ENCODE measurements around the gene SPDEF. TPM values are rescaled to one million over a fixed set of nuclear protein-coding genes. Genes with fewer than 3 reads are reported as not detected.
A peak's percentile ranks its signal among the peaks of the same experiment; 100 is the strongest.

SPDEF gene
- total RNA-seq, 6 experiments from 2014 or later, result not detected

DNA sequence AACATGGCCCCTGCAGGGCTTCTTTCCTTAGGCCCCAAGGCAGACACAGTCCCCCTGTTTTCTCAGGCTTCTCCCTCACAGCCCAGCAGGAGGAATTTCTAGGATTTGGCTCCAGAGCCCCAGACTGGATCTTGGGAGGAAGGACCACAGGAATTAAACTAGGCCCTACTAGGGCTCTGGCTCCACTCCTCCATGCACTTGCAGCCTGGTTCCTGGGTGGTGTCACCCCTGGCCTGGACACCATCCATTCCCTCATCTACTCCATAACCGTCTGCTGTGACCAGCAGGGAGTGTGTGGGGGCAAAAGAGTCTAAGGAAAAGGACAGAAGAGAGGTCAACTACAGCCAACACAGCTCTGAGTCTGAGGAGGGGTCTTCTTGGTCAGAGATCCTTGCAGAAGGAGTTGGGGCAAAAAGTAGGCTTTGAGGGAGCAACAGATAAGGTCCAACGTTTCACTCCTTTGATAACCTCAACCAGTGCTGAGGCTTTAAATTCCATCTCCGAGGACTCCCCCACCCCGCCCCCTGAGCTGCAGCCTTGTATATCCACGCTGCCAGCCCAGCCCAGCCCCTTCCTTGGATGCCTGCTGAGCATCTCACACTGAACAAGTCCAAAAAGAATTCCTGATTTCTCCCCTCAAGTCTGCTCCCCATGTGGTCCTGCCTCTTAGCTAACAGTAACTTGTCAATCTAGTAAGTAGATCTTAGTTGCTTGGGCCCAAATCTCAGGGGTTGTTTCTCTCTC is 27.9 kb upstream of the SPDEF start:
- DNase-seq (peak in 1 of 3 donors; percentile 28), ATAC-seq (no peak)
- WGBS (ENCODE audit: insufficient coverage, low coverage, low lambda C conversion rate, missing lambda C conversion rate), result 43% methylated on average over 1 of the region's 5 CpGs
- Histone ChIP-seq H3K4me1 (no peaks in the 10 kb centered on the region), H3K27ac (no peak overlapping the region), H3K4me3 (no peak overlapping the region), H3K27me3 (no peaks in the 10 kb centered on the region), H3K9me3 (no peaks in the 10 kb centered on the region), H3K36me3 (peaks cover 0 to 16% (median 4%) of the 10 kb centered on the region in 4 donors)
- intact Hi-C loops (cut with DNase I), result no loop called here
- TF ChIP-seq POLR2A (IDR thresholded peaks at IDR 0.05), result no peak
- TF ChIP-seq, protein P1, sequence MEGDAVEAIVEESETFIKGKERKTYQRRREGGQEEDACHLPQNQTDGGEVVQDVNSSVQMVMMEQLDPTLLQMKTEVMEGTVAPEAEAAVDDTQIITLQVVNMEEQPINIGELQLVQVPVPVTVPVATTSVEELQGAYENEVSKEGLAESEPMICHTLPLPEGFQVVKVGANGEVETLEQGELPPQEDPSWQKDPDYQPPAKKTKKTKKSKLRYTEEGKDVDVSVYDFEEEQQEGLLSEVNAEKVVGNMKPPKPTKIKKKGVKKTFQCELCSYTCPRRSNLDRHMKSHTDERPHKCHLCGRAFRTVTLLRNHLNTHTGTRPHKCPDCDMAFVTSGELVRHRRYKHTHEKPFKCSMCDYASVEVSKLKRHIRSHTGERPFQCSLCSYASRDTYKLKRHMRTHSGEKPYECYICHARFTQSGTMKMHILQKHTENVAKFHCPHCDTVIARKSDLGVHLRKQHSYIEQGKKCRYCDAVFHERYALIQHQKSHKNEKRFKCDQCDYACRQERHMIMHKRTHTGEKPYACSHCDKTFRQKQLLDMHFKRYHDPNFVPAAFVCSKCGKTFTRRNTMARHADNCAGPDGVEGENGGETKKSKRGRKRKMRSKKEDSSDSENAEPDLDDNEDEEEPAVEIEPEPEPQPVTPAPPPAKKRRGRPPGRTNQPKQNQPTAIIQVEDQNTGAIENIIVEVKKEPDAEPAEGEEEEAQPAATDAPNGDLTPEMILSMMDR (IDR thresholded peaks at IDR 0.05), result no peak

DNA sequence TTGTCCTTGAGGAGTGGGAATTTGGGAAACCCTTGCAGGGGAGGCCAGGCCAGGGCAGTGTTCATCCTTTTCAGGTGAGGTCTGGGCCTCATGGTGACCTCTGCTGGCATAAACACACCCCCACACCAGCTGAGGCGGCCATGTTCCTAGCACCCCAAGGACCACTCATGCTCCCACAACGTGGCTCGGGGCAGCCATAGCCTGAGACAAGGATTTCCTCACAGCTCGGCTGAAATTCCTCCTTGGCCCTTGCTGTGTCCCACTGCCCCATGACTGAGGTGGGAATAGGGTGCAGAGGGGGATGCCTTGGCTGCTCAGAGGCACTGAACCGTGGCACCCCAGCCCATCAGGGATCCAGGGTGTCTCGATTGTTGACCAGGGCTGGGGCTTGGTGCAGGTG is 27.3 kb upstream of the SPDEF start:
- no peaks in the 10 kb centered on the region for H3K27me3 ChIP-seq
- peaks cover 0 to 12% (median 2%) of the 10 kb centered on the region in 4 donors for H3K36me3 ChIP-seq
- no peak overlapping the region for H3K4me3 ChIP-seq
- ATAC-seq, result peak in 1 of 4 donors; percentile 6
- no peaks in the 10 kb centered on the region for H3K4me1 ChIP-seq
- DNase-seq, result no peak
- H3K27ac ChIP-seq, result no peak overlapping the region
- WGBS (ENCODE audit: insufficient coverage, low coverage, low lambda C conversion rate, missing lambda C conversion rate), result no CpG with 5 or more reads among the region's 6 CpGs
- no peak for TF ChIP-seq POLR2A (IDR thresholded peaks at IDR 0.05)
- TF ChIP-seq, protein P1 (IDR thresholded peaks at IDR 0.05), result peak in 1 of 4 donors; percentile 25
- H3K9me3 ChIP-seq, result no peaks in the 10 kb centered on the region
- intact Hi-C loops (cut with DNase I), result no loop called here

DNA sequence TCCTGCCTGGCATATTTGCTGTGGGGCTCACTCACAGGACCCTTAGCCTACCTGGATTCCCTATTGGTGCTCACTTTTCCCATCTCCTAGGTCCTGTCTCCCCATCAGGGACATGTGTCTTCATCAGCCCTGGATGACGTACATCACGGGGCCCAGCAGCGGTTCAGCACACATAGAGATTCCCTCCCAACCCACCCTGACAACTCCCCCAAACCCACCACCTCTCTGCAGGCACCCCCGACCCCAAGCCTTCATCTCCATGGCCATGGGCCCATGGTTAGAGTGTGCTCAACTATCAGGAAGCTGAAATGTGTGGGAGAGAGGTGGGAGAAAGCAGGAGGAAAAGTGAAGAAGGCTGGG is 25.4 kb upstream of the SPDEF start:
- intact Hi-C loops (cut with DNase I), result no loop called here

DNA sequence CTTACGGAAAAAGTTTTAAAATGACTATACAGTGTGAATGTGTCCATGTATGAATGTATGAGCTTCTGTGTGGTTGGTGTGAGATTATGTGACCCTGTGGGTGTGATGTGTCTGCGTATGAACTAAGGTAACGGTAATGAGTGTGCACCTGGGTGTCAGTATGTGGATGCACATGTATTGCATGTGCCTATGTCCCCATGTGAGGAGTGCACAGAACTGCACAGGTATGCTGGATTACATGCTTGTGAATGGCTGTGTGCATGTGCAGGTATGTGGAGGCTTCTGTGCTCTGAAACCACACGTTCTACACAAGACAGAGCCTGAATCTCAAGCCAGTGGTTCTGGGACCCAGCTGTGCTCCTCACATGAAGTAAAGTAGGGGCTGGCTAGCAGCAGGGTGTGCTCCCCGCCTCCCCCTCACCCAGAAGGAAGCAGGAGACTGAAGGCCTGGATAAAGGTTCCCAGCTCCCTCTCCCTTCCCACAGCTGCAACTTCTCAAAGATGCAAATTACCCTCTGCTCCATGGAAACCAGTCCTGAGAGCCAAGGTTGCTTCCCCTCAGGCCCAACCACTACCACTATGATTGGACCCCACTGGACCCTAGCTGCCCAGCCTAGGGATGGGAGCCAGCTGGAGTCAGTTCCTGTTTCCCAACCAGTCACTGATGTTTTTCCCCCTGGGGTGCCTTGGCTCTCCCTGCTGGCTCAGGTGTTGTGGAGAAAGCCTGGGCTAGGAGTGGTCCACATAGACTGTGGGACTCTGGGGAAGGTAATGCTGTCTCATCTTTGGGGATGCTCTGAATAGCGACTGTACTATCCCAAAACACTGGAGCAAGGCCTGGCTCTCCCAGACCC is 24.8 kb upstream of the SPDEF start:
- Histone ChIP-seq H3K9me3 (no peaks in the 10 kb centered on the region), H3K4me1 (no peaks in the 10 kb centered on the region), H3K36me3 (no peaks in the 10 kb centered on the region), H3K4me3 (no peak overlapping the region), H3K27ac (no peak overlapping the region), H3K27me3 (no peaks in the 10 kb centered on the region)
- TF ChIP-seq, protein P1 (IDR thresholded peaks at IDR 0.05), result no peak
- no peak for TF ChIP-seq POLR2A (IDR thresholded peaks at IDR 0.05)
- ATAC-seq (peak in 1 of 4 donors; percentile 7), DNase-seq (peak in 1 of 3 donors; percentile 35)
- intact Hi-C loops (cut with DNase I), result no loop called here
- 97% methylated on average over 3 of the region's 6 CpGs for WGBS (ENCODE audit: insufficient coverage, low coverage, low lambda C conversion rate, missing lambda C conversion rate)

More for the DNA sequence above, 25.4 kb upstream of the SPDEF start:
- Histone ChIP-seq H3K4me3 (no peak overlapping the region), H3K27ac (no peak overlapping the region), H3K9me3 (no peaks in the 10 kb centered on the region), H3K4me1 (no peaks in the 10 kb centered on the region), H3K36me3 (no peaks in the 10 kb centered on the region), H3K27me3 (no peaks in the 10 kb centered on the region)
- DNase-seq (peak in 1 of 3 donors; percentile 19), ATAC-seq (no peak)
- 100% methylated on average over 1 of the region's 4 CpGs for WGBS (ENCODE audit: insufficient coverage, low coverage, low lambda C conversion rate, missing lambda C conversion rate)
- no peak for TF ChIP-seq POLR2A (IDR thresholded peaks at IDR 0.05)
- TF ChIP-seq, protein P1 (IDR thresholded peaks at IDR 0.05), result no peak
